Esophagus squamous epithelium (tissue), 4 donors: ENCODE data around the gene PDZD7.

Source experiments
- CTCF ChIP-seq, 6 experiments: fragments of 450-650 bp in 4 of 6; fragments of 200-600 bp in 2 of 6; sonication (generic) in 2 of 6; IDR thresholded peaks; one replicate each; pipeline ENCODE4 v1.5.1; 2016 to 2019; ENCODE audit warnings: antibody characterized with exemption in 6 of 6, mild to moderate bottlenecking in 4 of 6, moderate library complexity in 4 of 6
- POLR2A ChIP-seq, 4 donors: fragments of 450-650 bp; IDR thresholded peaks; one replicate each; pipeline ENCODE4 v1.6.1; 2017; ENCODE audit warnings: antibody characterized with exemption in 4 of 4, mild to moderate bottlenecking in 4 of 4, moderate library complexity in 3 of 4

DNA sequence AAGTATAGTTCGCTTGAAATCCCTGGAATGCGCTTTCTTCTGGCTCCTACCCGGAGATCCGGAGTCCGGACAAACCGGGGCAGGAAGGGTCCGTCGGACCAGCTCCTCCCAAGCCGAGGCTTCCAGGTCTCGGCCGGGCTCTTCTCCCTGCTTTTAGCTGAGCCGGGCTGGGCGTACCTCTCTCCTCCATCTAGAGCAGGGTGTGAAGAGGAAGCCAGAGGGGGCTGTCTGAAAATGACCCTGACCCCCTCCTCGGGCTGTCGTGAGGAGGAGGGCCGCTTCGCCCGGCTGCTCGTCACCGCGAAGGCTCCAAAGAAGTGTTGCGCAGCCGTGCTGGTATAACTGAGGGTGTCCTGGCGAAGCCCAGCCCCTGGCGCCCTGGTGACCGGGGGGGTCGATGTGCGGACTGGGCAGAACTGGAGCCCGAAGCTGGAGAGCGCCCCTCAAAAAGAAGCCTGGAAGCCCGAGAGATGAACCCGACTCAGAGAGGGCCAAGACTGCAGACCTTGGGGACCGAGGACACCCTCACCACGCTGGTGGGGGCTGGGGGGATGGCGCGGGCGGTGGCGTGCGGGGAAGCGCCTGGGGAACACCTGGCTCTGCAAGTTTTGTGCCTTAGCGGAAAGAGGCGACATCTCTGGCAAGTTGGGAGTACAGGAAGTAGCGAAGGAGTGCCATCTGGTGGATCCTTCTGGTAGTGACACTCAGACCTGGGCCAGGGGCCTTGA is 36.6 kb upstream of the PDZD7 start:
- TF ChIP-seq CTCF (IDR thresholded peaks at IDR 0.05) (peak; percentile 86 to 93 (median 90)), POLR2A (IDR thresholded peaks at IDR 0.05) (no peak)
